SK-N-MC (cell line): ENCODE results near the gene ZBED1.
"Not testable (repeated sequence)": the region's sequence is repeated elsewhere in the genome, so short reads cannot be mapped to it uniquely, and the experiment has no call there.

Source experiments
- DNase-seq: peaks from one replicate; pipeline ENCODE4 v3.0.0-alpha.2; 2011; ENCODE audit warnings: low read depth, low spot score
- H3K27ac ChIP-seq: fragments of 200-600 bp; sonication (generic); 2 replicates; pipeline ENCODE4 v1.5.1; 2016; ENCODE audit warnings: mixed run types
- H3K36me3 ChIP-seq: fragments of 200-600 bp; sonication (generic); 2 replicates; pipeline ENCODE4 v1.6.1; 2017; ENCODE audit warnings: antibody characterized with exemption, low read length, mixed read lengths; ENCODE audit not compliant: insufficient read depth
- H3K4me3 ChIP-seq: fragments of 200-600 bp; sonication (generic); 2 replicates; pipeline ENCODE4 v1.5.1; 2016
- H3K9ac ChIP-seq: fragments of 200-600 bp; sonication (generic); 2 replicates; pipeline ENCODE4 v1.8.0; 2017; ENCODE audit warnings: mixed run types, mixed read lengths; ENCODE audit not compliant: insufficient read length
- H3K9me3 ChIP-seq: fragments of 200-600 bp; sonication (generic); 2 replicates; pipeline ENCODE4 v1.6.1; 2017; ENCODE audit warnings: low read depth, mild to moderate bottlenecking, antibody characterized with exemption, low read length, moderate library complexity, mixed read lengths
- EZH2 ChIP-seq: fragments of 200-600 bp; sonication (generic); IDR thresholded peaks from one replicate; pipeline ENCODE4 v1.6.1; 2017; ENCODE audit warnings: antibody characterized with exemption
- FOXP2 ChIP-seq: optimal IDR thresholded peaks from 2 replicates; pipeline ENCODE3; 2011; ENCODE audit warnings: mild to moderate bottlenecking, moderate library complexity; ENCODE audit not compliant: insufficient read depth; ENCODE audit errors: extremely low read length, control extremely low read depth
- POLR2AphosphoS5 ChIP-seq: IDR thresholded peaks from 2 replicates; pipeline ENCODE4 v1.6.1; 2012; ENCODE audit warnings: mild to moderate bottlenecking, low read depth, low read length, borderline replicate concordance

The ZBED1 gene

DNA sequence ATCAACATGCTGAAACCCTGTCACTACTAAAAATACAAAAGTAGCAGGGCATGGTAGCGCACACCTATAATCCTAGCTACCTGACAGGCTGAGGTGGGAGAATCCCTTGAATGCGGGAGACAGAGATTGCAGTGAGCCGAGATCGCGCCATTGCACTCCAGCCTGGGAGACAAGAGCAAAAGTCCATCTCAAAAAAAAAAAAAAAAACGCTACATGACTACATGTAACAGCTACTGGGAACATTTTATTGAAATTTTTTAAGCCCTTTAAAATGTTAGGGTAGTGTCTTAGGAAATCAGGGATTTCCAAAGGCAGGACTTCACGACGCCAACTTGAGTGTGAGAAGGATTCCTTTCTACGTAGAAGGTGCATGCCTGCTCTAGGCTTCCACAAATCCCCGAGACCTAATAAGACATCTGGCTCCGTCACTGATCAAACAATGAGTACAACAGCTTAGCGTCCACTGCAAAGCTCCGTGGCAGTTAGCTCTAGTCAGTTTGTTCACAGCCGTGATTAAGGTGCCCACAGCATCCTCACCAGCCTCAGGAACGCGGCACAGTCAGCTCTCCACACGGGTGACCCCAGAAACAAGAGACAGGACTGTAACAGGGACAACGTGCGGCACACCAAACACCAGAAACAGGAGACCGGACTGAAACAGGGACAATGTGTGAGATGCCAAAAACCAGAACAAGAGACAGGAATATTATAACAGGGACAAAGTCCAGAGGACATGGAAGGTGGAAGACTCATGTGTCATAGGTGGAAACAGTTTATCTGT is 33.7 kb downstream of the ZBED1 start:
- H3K27ac ChIP-seq = no peak overlapping the region

DNA sequence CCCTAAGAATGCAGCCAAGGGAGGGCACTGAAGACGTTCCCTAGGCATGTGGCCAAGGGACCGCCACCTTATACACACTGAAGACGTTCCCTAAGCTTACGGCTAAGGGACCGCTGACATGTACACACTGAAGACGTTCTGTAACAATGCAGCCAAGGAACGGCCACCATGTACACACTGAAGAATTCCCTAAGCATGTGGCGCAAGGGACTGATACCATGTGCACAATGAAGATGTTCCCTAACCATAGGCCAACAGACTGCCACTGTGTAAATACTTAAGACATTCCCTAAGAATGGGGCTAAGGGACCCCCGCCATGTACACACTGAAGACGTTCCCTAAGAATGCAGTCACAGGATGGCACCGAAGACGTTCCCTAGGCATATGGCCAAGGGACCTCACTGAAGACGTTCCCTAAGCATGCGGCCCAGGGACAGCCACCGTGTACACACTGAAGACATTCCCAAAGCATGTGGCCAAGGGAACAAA is 36.1 kb downstream of the ZBED1 start:
- Histone ChIP-seq H3K4me3 (no peak overlapping the region), H3K36me3 (no peaks in the 10 kb centered on the region), H3K9me3 (no peaks in the 10 kb centered on the region)

More for the DNA sequence above, 33.7 kb downstream of the ZBED1 start:
- no peak for DNase-seq
- no peaks in the 10 kb centered on the region for H3K36me3 ChIP-seq
- H3K9me3 ChIP-seq = no peaks in the 10 kb centered on the region
- H3K4me3 ChIP-seq = no peak overlapping the region
- TF ChIP-seq EZH2 (no peak), POLR2AphosphoS5 (no peak), FOXP2 (no peak)
- H3K9ac ChIP-seq = no peak overlapping the region

DNA sequence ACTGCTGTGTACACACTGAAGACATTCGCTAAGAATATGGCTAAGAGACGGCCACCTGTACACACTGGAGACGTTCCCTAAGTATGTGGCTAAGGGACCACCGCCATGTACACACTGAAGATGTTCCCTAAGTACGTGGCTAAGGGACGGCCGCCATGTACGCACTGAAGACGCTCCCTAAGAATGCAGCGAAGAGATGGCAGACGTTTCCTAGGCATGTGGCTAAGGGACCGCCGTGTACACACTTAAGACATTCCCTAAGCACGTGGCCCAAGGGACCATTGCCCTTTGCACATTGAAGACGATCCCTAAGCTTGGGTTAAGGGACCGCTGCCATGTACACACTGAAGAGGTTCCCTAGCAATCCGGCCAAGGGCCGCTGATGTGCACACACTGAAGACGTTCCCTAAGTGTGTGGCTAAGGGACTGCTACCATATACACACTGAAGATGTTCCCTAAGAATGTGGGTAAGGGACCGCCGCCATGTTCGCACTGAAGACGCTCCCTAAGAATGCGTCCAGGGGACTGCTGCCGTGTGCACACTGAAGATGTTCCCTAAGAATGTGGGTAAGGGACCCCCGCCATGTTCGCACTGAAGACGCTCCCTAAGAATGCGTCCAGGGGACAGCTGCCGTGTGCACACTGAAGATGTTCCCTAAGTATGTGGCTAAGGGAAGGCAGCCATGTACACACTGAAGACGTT is 36.7 kb downstream of the ZBED1 start:
- no peak for DNase-seq
- Histone ChIP-seq H3K9ac (no peak overlapping the region), H3K27ac (no peak overlapping the region), H3K4me3 (no peak overlapping the region), H3K36me3 (no peaks in the 10 kb centered on the region), H3K9me3 (no peaks in the 10 kb centered on the region)
- TF ChIP-seq POLR2AphosphoS5 (no peak), EZH2 (no peak), FOXP2 (no peak)

More for the DNA sequence above, 36.1 kb downstream of the ZBED1 start:
- H3K9ac ChIP-seq = no peak overlapping the region
- DNase-seq = no peak
- TF ChIP-seq FOXP2 (no peak), EZH2 (no peak), POLR2AphosphoS5 (no peak)
- H3K27ac ChIP-seq = no peak overlapping the region

DNA sequence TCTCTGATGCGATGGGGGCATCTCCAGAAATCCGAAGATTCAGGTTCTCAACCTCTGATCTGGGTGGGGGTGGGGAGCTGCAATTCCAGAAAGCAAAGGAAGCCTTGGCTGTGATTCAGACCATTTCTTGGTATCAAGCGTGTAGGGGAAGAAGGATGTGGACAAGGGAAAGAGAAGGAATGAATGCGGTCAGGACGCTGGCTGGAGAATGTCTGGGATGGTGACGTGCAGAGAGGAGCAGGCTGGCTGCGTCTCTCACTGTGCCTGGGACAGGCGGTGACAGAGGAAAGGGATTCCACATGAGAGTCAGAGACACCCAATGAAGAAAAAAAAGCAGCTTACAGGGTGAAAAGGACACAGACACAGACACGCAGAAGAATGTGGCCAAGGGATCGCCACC is 37.3 kb downstream of the ZBED1 start:
- H3K27ac ChIP-seq, H3K36me3 ChIP-seq, H3K9ac ChIP-seq, H3K4me3 ChIP-seq, DNase-seq, H3K9me3 ChIP-seq: not testable (repeated sequence)

DNA sequence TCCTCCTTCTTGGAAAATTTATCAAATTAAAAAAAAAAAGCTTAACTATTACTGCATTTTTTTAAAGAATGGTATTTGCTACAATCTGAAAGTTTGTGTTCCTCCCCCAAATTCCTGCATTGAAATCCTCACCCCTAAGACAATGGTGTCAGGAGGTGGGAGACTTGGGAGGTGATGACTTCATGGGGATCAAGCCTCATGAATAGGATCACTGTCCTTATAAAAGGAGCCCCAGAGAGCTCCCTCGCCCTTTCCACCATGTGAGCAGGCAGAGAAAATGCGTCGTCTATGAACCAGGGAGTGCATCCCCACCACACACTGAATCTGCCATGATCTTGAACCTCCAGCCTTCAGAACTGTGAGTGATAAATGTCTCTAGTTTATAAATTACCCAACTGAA is 38.0 kb downstream of the ZBED1 start:
- no peak for DNase-seq
- Histone ChIP-seq H3K9ac (no peak overlapping the region), H3K9me3 (no peaks in the 10 kb centered on the region), H3K36me3 (no peaks in the 10 kb centered on the region), H3K27ac (no peak overlapping the region), H3K4me3 (no peak overlapping the region)
- no peak for TF ChIP-seq POLR2AphosphoS5
- TF ChIP-seq FOXP2 = no peak
- no peak for TF ChIP-seq EZH2

DNA sequence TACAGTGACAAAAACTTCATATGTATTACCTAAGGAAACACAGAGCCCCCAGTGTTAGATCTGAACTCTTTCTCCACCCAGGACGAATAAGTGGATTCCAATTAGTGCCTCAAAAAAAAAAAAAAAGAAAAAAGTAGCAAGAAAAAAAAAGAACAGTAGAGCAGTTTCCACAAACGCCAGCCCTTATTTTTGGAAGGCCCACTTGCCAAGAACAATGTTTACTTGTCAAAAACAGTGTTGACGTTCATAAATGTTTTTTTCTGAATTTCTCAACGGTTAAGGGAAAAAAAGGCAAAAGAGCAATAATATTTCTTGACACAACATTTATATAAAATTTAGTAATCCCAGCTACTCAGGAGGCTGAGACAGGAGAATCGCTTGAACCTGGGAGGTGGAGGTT is 38.7 kb downstream of the ZBED1 start:
- no peak for TF ChIP-seq POLR2AphosphoS5
- no peak for TF ChIP-seq FOXP2
- TF ChIP-seq EZH2 = no peak
- H3K9ac ChIP-seq = no peak overlapping the region
- H3K4me3 ChIP-seq = no peak overlapping the region
- no peaks in the 10 kb centered on the region for H3K9me3 ChIP-seq
- no peaks in the 10 kb centered on the region for H3K36me3 ChIP-seq
- H3K27ac ChIP-seq = no peak overlapping the region
- DNase-seq = no peak

DNA sequence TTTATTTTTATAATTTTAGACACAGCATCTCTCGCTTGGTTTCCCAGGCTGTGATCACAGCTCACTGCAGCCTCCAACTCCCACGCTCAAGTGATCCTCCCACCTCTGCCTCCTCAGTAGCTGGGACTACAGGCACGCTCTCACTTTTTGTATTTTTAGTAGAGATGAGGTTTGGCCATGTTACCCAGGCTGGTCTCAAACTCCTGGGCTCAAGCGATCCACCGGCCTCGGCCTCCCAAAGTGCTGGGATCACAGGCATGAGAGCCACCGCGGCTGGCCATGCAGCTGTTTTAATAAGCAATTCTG is 39.1 kb downstream of the ZBED1 start:
- no peak overlapping the region for H3K27ac ChIP-seq
- no peak overlapping the region for H3K4me3 ChIP-seq
- no peaks in the 10 kb centered on the region for H3K9me3 ChIP-seq
- no peak overlapping the region for H3K9ac ChIP-seq
- no peaks in the 10 kb centered on the region for H3K36me3 ChIP-seq
- TF ChIP-seq EZH2 = no peak
- no peak for TF ChIP-seq POLR2AphosphoS5
- no peak for TF ChIP-seq FOXP2
- no peak for DNase-seq

DNA sequence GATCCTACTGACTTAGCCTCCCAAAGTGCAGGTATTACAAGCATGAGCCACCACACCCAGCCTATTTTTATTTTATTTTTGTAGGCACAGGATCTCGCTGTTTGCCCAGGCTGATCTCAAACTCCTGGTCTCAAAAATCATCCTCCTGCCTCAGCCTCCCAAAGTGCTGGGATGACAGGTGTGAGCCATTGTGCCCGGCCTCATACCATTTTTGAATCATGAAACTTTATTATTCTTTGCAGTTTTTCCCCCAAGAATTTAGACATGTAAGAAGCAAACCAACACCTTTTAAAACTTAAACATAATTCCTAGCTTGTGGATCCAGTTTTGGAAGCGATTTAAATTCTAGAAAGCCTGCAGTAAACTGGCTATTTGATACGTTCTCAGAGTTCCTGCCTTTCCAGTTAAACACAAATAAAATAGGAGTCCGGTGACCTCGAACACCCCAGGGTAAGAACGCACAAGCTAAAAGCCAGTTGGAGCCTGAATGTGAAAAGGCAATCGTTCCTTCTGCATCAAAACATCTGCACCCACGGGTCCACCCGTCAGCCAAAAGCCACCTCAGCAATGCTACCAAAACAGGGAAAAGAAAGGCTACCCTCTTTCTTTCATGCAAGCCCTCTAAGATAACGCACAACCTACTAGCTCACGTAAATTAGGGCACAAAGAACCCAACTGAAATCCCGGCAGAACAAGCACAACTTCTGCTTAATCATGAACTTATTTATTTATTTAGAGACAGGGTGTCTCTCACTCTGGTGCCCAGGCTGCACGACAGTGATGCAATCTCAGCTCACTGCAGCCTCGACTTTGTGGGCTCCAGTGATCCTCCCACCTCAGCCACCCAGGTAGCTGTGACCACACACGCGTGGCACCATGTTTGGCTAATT is 39.7 kb downstream of the ZBED1 start:
- not testable (repeated sequence) for H3K4me3 ChIP-seq, H3K9me3 ChIP-seq, H3K27ac ChIP-seq, DNase-seq, H3K36me3 ChIP-seq, H3K9ac ChIP-seq

DNA sequence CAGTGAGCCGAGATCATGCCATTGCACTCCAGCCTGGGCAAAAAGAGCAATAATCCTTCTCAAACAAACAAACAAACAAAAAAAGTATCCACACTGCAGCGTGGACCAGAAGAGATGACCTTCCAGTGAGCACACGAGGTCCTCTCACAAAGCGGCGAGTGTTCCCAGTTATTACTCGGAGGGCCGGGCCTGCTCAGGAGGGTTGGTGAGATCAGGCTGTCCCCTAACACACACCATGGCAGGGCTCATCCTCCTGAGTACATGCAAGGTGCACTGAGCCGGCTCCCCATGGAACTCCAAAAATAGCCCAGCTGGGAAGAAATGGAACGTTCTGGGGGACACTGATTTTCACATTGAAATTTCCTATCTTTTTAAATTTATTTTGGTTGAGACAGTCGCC is 40.7 kb downstream of the ZBED1 start:
- H3K9me3 ChIP-seq, H3K4me3 ChIP-seq, H3K9ac ChIP-seq, H3K36me3 ChIP-seq, H3K27ac ChIP-seq, DNase-seq: not testable (repeated sequence)
